Stimulated activated naive CD8-positive, alpha-beta T cell treated with anti-CD3 and anti-CD28 coated beads, Interleukin-15, amount 100 ng/mL, for 72 hours (primary cell): ENCODE data around the gene SIRPD.

Experiments used
- ATAC-seq: fragments of 150-1000 bp; cut with Tn5 transposase; 2 replicates; pipeline ENCODE4 v1.10.0; 2021; ENCODE audit warnings: mild to moderate bottlenecking, moderate library complexity
- DNase-seq, 2 donors: peaks; one replicate each; pipeline ENCODE4 v3.0.0; 2021 to 2022
- H3K27ac Mint-ChIP-seq, 2 donors: one replicate each; pipeline ENCODE4 v1.8.0; 2022; ENCODE audit warnings: mild to moderate bottlenecking in 2 of 2, mixed read lengths in 2 of 2, moderate library complexity in 2 of 2
- H3K27me3 Mint-ChIP-seq: one replicate; pipeline ENCODE4 v1.8.0; 2022; ENCODE audit warnings: mixed read lengths
- H3K4me1 Mint-ChIP-seq: one replicate; pipeline ENCODE4 v1.8.0; 2022; ENCODE audit warnings: mild to moderate bottlenecking, mixed read lengths
- H3K4me3 Mint-ChIP-seq, 2 donors: one replicate each; pipeline ENCODE4 v1.8.0; 2022; ENCODE audit warnings: mild to moderate bottlenecking in 2 of 2, mixed read lengths in 2 of 2, moderate library complexity in 1 of 2
- H3K9me3 Mint-ChIP-seq, 2 donors: one replicate each; pipeline ENCODE4 v1.8.0; 2022; ENCODE audit warnings: mixed read lengths in 2 of 2

Gene SIRPD

GRCh38 chr20:1491860-1492642, 65.5 kb downstream of the SIRPD start:
- peaks cover 23% of the 10 kb centered on the region for H3K4me1 Mint-ChIP-seq
- H3K27me3 Mint-ChIP-seq: peaks cover 70% of the 10 kb centered on the region
- DNase-seq (no peak), ATAC-seq (no peak)
- no peak overlapping the region for H3K27ac Mint-ChIP-seq
- H3K9me3 Mint-ChIP-seq: no peaks in the 10 kb centered on the region
- H3K4me3 Mint-ChIP-seq: no peak overlapping the region

- peaks cover 23% of the 10 kb centered on the region for H3K4me1 Mint-ChIP-seq
- no peaks in the 10 kb centered on the region for H3K9me3 Mint-ChIP-seq
- no peak for DNase-seq
- peaks cover 64% of the 10 kb centered on the region for H3K27me3 Mint-ChIP-seq
- ATAC-seq: no peak
- H3K4me3 Mint-ChIP-seq: no peak within 1 kb of the TSS
- no peak within 1 kb of the TSS for H3K27ac Mint-ChIP-seq
Observed at GRCh38 chr20:1491281-1491840, 66.1 kb downstream of the SIRPD start, which contains the start of gene SIRPB2. TSS of gene SIRPB2 (minus strand) at chr20:1491420. CDS start at chr20:1491359, 61 bp downstream.

GRCh38 chr20:1490643-1491195, 66.8 kb downstream of the SIRPD start:
- Mint-ChIP-seq H3K9me3 (no peaks in the 10 kb centered on the region), H3K27ac (no peak overlapping the region), H3K4me1 (peaks cover 23% of the 10 kb centered on the region), H3K4me3 (no peak overlapping the region), H3K27me3 (peaks cover 58% of the 10 kb centered on the region)
- no peak for DNase-seq
- ATAC-seq: no peak

- Mint-ChIP-seq H3K9me3 (no peaks in the 10 kb centered on the region), H3K4me1 (peaks cover 23% of the 10 kb centered on the region), H3K27me3 (peaks cover 54% of the 10 kb centered on the region), H3K4me3 (no peak overlapping the region), H3K27ac (no peak overlapping the region)
- ATAC-seq: no peak
- DNase-seq: no peak
Observed at GRCh38 chr20:1489764-1490436, 67.6 kb downstream of the SIRPD start.

- peaks cover 23% of the 10 kb centered on the region for H3K4me1 Mint-ChIP-seq
- H3K9me3 Mint-ChIP-seq: no peaks in the 10 kb centered on the region
- no peak for DNase-seq
- H3K27me3 Mint-ChIP-seq: peaks cover 54% of the 10 kb centered on the region
- no peak overlapping the region for H3K4me3 Mint-ChIP-seq
- ATAC-seq: no peak
- peak overlapping the region in 1 of 2 donors; percentile 31 for H3K27ac Mint-ChIP-seq
Observed at GRCh38 chr20:1489325-1489724, 68.2 kb downstream of the SIRPD start.

- Mint-ChIP-seq H3K27me3 (peaks cover 46% of the 10 kb centered on the region), H3K27ac (no peak overlapping the region), H3K4me1 (peaks cover 7% of the 10 kb centered on the region), H3K4me3 (no peak overlapping the region), H3K9me3 (no peaks in the 10 kb centered on the region)
- no peak for ATAC-seq
- DNase-seq: no peak
Observed at GRCh38 chr20:1486566-1486965, 70.9 kb downstream of the SIRPD start.

- Mint-ChIP-seq H3K4me1 (no peaks in the 10 kb centered on the region), H3K27ac (no peak overlapping the region), H3K27me3 (peaks cover 35% of the 10 kb centered on the region)
Observed at GRCh38 chr20:1484438-1485116, 72.9 kb downstream of the SIRPD start.

More at GRCh38 chr20:1484438-1485116, 72.9 kb downstream of the SIRPD start:
- H3K4me3 Mint-ChIP-seq: no peak overlapping the region
- DNase-seq: no peak
- no peak for ATAC-seq
- H3K9me3 Mint-ChIP-seq: no peaks in the 10 kb centered on the region
